NCI-H1048 (cell line): Measurements from ENCODE around the gene TMEM208.

Experiments
- DNase-seq: peaks from one replicate; lab custom pipeline; 2025; lab: John Stamatoyannopoulos, UW

The TMEM208 gene

DNA sequence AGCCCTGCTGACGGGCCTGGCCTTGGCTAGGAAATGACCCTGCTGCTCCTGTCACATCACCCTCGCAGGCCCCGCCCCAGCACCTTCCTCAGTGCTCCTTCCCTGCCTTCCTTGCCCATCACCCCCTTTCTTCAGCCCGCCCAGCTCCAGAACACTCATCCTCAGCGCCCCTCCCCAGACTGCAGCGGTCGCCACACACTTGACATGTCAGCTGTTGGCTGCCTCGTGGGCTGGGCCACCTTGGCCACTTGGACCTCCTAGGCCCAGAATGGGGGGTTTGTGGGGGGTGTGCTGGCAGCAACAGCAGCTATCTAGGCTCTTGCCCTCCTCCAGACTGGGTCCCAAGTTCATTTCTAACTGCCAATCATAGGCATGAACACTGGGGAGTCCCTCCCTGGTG lies 17.4 kb upstream of the TMEM208 start:
- no peak for DNase-seq

DNA sequence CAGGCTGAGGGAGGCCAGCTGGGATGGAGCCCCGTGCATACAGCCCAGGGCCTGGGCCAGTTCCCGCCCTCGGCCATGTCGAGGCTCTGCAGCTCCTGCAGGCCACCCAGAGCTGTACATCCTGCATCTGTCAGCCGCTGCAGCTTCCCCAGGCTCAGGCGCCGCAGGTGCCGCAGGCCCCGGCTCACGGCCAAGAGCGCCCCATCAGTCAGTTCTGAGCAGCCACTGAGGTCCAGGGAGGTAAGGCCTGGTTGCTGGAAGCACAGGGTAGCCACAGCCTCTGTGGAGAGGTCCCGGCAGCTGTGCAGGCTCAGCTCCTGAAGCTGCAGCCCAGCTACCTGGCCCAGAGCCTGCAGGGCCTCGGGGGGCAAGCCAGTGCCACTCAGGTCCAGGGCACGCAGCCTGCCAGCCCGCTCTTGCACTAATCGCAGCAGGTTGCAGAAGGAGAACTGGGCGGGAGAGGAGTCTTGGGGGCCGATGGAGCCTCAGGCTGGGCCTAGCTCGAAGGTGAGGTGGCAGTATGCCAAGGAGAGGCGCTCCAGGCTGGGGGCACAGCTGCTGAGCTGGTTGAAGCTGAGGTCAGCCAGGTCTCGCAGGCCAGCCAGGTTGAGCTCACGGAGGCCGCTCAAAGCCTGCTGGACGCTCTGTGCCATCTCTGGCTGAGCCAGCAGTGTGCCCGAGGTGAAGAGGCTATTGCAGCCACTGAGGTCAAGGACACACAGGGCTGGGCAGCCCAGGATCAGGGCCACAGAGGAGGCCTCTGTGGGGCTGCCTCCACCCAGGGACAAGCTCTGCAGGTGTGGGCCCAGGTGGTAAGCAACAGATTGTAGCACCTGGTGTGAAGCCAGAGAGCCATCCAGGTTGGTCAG lies 16.6 kb upstream of the TMEM208 start:
- no peak for DNase-seq

DNA sequence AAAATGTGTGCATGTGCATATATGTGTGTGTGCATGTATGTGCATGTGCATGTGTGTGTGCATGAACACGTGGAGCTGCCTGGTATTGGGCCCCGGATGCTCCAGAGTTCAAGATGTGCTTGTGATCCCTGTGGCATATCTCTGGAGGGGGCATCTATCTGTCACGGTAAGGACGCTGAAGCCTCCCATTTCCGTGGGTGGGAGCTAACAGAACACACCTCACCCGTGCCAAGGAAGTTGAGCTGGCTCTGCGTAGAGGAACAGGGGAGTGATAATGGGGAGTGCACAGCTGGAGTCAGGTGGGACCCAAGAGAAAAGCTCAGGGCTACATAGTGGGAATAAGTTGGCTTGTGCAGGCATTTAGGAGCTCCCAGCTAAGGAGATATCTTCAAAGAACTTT lies 15.3 kb upstream of the TMEM208 start:
- DNase-seq: no peak

DNA sequence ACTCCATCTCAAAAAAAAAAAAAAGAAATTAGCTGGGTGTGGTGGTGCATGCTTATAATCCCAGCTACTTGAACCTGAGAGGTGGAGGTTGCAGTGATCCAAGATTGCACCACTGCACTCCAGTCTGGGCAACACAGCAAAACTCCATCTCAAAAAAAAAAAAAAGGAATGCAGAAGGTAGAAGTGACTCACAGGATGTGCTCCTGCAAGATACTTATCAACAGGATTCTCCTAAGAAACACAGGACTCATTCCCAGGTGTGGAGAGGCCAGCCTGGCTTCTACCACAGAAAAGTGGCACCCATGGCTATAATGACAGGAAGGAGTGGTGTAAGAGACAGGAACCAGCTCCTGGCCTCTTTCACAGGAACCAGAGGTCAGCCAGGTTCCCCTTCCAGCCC lies 14.2 kb upstream of the TMEM208 start:
- no peak for DNase-seq

DNA sequence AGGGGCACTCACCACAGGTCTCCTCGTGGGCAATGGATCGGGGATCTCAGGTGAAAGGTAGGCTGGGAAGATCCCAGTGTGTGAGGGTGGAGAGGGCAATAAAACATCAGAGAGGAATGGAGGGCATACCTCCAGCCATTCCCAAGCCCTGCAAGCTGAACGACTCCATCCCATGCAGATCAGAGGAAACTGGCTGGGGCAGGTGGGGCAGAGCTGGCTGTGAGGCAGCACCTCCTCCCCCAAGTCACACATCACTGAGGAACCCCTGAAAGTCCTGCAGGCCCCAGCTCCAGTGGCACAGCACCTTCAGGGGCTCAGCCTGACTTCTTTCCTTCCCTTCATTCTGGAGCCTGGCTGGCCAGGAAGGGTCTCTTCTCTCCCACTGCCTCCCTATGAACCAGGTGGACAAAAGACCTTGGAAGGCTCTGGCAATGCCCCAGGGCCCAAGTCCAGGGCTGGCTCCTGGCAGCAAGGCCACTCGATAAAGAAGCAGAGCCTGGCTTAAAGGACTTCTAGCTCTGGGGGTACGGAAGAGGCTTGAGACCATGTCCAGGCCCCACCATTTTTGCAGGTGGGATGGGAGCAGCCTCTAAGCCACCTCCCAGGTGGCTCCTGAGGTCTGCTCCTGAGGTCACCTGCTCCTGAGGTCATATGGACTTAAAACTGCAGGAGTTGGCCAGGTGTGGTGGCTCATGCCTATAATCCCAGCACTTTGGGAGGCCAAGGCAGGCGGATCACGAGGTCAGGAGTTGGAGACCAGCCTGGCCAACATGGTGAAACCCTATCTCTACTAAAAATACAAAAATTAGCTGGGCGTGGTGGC lies 13.5 kb upstream of the TMEM208 start:
- DNase-seq: no peak

DNA sequence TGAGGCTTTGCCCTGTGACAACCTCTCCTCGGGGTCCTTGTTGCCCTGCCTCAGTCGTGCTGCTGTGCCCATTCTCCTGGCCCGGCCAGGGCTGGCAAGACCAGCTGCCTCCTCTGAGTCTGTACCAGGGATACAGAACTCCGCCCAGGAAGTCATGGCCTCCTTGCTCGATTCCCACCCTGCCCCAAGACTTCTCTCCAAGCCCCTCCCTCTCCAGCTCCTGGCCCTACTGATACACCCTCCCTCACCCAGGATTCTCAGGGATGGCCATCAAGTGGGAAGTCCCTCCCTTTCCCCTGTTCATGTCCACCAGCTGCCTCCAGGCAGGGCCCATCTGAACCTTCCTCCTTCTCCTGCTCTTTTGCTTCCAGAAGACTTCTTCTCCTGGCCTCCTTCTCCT lies 11.2 kb upstream of the TMEM208 start:
- DNase-seq: no peak

DNA sequence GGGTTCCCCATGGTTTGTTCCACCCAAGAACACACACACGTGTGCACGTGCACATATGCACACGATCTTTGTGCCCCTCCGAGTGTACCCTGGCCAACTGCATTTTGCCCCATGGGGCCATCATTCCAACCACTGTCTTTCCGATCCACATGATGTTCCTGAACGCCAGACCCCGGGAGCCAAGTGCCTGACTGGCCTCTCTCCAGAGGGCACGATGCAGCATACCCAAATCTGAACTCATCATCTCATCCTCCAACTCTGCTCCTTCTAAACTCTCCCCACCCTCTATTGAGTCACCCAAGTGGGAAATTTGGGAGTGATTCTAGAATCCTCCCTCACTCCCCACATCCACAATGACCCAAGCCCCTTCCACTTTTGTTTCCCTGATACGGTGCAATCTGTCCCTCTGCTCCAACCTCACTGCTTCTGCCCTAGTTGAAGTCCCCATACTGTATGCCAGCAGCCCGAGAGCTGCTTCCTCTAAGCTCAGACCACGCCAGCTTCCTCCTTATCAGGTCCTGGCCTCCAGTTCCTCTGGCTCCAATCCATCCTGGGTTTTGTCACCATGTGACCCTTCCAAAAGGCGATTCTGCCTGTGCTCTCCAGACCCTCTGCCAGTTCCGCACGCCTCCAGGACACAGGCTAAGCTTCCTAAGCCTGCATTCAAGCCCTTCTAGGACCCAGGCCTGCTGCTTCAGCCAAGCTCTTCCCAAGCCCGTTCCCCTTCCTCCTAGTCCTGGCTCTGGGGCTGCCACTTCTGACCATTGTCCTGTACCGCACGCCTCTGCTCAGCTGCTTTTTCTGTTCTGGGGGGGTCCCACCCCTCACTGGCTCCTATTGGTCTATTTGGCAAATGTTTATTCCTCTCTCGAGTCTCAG lies 10.1 kb upstream of the TMEM208 start:
- DNase-seq: no peak

DNA sequence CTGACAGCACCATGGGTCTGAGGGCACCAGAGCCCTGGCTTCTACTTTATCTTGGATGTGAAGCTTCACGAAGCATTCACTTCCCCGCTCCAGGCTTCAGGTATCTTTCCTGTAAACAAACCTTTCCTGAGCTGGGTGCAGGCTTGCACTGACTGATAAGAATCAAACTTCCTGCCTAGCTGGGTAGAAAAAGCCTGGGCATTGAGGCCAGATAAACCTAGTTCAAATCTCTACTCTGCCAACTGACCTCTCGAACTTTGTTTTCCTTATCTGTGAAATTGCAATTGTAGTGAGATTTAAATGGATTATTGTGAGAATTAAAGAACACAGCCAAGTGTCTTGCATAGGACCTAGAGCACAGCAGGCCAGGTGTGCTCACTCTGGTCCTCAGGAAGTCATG lies 2.9 kb upstream of the TMEM208 start:
- DNase-seq: no peak

DNA sequence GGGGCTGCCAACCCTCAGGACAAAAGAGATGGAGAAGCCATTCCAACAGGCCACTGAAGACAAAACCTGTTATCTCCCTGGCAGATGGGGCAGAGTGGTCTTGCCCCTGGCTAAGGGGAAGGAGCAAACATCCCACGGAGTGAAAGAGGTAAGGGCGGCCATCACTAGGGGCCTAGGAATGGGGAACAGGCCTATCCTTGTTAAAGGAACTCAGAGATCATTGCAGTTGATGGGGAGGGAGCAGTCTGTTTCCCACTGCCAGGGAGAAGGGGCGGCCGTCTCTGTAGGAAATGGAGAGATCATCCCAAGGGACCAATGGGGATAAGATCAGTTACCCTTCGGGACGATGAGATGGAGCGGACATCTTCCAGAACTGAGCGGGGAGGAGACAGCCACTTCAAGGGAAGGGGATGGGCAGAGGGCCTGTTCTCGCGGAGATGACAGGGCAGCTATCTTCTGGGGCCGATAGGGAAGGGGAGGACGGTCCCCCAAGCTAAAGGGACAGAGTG lies 581 bp upstream of the TMEM208 start:
- DNase-seq: no peak

DNA sequence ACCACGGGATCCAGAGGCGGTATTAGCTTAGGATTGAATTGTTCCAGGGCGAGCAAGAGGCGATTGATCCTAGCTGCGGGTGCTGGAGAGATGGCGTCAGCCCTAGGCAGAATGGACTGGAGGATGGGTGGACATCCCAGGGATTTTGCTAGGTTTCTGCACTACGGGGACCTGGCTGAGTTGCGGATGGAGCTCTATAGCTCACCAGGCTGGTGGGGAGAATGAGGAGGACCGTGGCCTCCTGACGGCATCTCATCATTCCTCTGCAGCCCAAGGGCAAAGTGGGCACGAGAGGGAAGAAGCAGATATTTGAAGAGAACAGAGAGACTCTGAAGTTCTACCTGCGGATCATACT lies 614 bp downstream of the TMEM208 start:
- DNase-seq: no peak

DNA sequence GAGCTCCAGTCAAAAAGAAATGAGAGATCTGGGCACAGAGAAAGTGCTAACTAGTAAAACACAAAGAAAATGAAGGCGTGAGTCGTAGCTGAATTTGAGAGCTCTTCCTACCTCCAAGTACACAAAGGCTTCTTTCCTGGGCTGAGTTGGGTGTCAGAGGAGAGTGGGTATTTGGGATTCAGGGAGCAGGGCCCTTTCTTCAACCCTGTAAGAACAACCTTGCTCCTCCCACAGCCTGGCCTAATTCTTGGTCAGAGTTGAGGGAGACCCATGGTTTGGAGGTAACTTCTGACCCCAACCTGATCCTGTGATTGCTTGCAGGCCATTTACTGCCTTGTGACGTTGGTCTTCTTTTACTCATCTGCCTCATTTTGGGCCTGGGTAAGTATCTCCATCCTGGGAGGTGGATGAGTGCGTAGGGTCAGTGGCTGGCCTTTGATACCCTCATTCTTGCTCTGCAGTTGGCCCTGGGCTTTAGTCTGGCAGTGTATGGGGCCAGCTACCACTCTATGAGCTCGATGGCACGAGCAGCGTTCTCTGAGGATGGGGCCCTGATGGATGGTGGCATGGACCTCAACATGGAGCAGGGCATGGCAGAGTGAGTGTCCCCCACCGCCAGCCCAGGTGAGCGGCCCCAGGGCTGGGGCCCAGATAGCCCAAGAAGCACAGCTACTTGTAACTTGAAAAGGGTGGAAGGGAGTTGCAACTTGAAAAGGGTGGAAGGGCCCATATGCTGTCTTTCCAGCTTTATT lies 1.3 kb downstream of the TMEM208 start:
- DNase-seq: no peak

DNA sequence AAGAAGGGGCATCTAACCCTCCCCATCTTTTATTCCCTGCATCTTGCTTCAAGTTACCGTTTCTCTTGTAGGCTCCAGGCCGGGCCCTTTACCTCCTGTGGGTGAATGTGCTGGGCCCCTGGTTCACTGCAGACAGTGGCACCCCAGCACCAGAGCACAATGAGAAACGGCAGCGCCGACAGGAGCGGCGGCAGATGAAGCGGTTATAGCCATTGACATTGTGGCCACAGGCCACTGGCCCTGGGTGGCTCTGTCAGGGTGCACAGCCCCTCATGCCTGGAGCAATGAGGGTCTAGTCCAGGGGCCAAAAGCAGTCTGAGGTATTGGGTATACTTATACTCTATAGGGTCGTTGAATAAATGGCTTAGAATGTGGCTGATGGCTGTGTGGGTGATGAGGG lies 2.0 kb downstream of the TMEM208 start:
- DNase-seq: no peak

DNA sequence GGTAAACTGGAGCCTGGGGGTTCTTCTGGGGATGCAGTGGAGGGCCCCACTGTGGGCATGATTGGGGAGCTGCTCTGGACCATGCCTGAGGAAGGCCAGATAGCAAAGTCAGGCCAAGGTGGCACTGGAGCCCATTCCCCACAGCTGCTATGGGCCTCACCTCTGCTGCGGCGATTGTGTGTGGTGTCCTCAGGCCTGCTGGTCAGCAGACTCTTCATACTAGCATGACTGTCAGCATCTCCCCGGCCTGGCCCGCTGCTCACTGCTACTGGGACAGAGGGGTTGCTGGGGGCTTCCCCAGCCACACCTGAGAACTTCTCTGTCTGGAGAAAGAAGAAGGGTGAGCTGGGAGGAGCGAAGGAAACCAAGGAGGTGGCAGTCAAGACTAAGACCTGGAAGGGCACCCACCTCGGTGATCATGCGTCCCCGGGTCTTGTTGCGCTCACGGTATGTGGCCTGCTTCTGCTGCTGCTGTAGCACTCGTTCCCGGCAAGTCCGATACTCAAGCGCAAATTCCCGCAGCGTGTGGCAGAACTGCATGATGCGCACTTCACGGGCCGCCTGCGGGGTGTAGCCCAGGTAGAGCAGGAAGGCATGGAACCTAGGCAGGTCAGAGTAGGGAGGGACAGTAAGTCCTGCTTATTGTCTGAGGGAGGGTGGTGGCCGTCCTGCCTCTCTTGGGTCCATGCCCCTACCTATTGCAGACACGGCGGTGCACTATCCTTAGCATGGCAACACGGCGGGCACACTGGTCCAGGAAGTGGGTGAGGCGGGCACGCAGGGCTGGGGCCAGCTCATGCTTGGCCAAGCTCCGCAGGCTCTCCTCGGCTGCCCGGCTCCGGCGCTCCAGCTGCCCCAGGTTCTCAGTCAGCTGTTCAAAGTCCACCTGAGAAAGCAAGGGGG lies 3.2 kb downstream of the TMEM208 start:
- DNase-seq: no peak

DNA sequence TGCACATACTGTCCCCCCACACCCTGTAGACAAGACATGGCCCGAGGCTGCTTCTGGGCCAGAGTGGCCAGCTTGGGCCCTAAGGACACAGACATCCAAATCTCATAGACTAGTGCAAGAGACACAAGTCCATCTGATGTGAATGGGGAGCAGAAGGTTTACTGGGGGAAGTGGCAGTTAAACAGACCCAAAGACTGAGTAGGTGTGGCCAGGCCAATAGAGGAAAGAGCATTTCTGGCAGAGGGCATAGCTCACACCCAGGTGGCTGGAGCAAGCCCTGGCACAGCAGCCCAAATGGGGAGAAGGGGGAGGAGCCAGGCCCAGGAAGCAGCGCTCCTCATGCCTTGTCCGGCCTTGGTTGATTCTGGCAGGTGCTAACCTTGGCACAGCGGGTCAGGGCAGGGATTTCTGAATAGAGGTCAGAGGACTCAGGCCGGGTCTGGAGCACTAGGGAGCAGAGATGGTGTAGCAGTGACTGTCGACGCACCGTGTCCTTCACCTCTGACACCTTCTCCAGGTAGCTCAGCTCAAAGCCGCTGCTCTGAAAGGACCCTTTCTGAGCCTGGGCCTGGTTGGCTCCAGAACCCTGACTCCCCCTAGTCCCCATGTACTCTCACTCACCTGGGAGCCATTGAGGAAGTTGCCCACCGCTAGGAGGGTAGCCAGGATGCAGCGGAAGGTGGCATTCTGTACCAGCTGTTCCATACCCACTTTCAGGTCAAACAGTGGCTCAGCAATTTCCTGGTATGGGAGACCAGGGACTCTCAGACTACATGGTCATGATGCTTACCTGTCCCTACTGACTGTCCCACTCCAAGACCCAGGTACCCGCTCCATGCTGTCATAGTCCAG lies 4.1 kb downstream of the TMEM208 start:
- DNase-seq: no peak

DNA sequence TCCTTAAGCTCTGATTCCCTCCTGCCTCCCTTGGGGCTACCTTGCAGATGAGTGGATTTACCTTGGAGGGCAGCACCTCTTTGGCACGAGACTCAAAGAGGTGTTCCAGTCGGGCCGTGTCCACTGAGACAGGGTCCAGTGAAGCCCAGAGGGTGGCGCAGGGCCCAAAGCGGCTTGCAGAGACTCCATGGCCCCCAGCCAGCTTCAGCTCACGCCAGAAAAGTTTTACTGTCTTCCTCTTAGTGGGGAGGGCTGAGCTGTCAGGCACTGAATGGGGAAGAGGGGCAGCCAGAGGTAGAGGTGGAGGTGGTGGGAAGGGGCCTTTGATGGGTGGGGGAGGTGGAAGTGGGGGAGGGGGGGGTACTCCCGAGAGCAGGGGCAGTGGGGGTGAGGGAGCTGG lies 6.7 kb downstream of the TMEM208 start:
- no peak for DNase-seq

DNA sequence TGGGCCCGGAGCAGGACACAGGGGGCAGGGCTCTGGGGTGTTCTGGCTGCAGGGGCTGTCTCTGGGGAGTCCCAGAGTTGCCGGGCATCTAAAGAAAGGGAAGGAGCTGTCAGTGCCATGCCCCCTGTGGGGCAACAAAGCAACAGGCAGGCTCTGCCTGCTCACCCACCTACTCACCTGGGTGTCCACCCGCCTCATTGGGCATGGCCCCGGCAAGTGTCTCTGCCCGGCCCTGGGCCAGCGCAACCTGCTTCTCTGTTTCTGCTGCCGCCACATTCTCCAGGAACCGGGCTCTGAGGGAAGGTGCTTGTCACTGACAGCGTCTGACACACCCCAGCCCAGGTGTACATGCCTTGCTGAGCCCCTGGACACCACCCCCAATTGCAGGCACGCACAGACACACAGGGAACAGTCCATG lies 7.3 kb downstream of the TMEM208 start:
- DNase-seq: no peak

DNA sequence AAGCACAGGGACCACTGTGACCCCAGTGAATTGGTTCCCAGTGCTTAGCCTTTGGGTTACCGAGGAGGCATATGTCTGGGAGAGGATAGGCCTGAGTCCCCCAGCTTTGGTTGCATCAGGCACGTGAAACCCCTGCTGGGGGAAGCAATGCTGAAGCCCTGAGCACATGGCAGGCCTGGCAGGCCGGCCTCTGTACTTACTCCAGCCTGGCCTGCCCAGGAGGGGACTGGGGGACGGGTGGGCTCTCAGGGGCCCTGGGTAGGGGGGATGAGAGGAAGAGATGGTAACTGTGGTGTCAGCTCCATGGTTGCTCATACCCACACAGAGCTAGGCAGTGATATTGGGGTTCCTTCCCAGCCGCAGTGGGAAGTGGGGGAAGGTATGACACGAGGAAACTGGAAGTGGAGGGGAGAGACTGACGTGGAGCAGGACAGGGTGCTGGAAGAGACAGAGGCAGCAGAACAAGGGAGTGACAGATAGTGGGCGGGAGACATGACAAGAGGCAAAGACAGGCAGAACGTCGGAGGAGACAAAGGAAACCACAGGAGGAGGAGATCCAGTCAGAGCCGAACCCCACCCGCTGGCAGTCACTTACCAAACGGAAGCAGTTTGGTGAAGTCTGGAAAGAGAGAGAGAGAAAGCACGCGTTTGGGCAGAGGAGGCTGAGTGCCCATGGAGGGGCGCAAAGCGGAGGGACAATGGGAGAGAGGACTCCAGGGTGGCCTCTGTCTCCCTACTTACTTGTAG lies 9.1 kb downstream of the TMEM208 start:
- no peak for DNase-seq

DNA sequence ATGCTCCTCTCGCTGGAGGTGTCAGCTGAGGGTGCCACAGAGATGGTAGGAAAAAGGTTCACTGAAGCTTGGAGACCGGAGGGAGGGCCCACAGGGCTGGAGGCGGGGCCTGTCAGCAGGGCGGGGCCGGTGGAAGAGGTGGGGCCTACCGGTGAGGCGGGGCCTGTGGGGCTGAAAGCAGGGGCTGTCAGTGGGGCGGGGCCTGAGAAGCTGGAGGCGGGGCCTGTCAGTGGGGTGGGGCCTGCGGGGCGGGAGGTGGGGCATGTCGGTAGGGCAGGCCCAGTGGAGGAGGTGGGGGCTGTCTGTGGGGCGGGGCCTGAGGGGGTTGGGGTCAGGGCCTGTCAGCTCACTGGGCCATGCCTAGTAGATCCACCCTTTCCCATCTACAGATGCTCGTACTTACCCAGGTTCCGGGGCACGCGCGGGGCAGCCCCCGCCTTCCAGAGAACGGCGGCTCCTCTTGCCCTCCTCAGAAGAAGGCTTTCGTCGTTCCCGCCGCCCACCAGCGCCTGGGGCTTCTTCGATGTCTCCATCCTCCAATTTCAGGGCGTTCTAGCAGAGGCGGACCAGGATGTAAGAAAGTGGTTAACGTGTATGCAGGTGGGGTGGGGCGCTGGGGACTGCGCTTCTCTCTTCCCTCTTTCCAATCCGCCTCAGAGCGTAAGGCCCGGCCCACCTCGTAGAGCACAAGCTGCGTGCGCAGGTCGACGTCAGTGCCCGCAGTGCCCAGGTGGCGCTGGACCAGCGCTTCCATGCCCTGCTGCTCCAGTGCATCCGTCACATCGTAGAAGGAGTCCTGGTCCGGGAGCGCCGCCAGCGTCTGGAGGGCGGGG lies 9.8 kb downstream of the TMEM208 start:
- no peak for DNase-seq
